Stimulated activated CD4-positive, alpha-beta T cell treated with anti-CD3 and anti-CD28 coated beads, Interleukin-1b, Interleukin-23, amount 100 ng/mL, for 24 hours (primary cell): ENCODE results near the gene SULT4A1.
A peak's percentile ranks its signal among the peaks of the same experiment; 100 is the strongest.
"Not testable (repeated sequence)": the region's sequence is repeated elsewhere in the genome, so short reads cannot be mapped to it uniquely, and the experiment has no call there.

Experiments
- DNase-seq, 4 experiments: peaks; one replicate each; pipeline ENCODE4 v3.0.0-alpha.2; 2020; ENCODE audit warnings: low read depth in 4 of 4, low spot score in 1 of 4

The SULT4A1 gene, protein sequence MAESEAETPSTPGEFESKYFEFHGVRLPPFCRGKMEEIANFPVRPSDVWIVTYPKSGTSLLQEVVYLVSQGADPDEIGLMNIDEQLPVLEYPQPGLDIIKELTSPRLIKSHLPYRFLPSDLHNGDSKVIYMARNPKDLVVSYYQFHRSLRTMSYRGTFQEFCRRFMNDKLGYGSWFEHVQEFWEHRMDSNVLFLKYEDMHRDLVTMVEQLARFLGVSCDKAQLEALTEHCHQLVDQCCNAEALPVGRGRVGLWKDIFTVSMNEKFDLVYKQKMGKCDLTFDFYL

GRCh38 chr22:43862074-43862881 lies at the start of gene SULT4A1:
SULT4A1 (minus strand) TSS chr22:43862513; CDS start chr22:43862382, 131 bp downstream.
- no peak for DNase-seq

DNA sequence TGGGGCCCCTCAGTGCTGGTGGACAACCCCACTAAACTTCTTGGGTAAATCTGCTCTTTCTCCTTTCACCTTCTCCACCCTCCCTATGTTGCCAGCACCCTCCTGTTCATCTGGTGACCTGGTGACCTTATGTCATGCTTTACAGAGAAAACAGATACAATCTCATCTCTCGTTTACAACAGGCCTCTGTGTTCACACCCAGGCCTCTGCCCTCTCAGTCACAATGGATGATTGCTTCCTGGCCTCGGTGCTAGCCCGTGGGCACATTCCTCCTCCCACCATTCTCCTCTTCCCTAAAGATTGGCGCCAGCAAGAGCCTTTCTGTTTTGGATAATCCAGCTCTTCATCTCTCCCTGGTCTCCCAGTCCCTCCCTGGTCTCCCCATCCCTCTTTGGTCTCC lies 49.0 kb upstream of the SULT4A1 start:
- DNase-seq: no peak

DNA sequence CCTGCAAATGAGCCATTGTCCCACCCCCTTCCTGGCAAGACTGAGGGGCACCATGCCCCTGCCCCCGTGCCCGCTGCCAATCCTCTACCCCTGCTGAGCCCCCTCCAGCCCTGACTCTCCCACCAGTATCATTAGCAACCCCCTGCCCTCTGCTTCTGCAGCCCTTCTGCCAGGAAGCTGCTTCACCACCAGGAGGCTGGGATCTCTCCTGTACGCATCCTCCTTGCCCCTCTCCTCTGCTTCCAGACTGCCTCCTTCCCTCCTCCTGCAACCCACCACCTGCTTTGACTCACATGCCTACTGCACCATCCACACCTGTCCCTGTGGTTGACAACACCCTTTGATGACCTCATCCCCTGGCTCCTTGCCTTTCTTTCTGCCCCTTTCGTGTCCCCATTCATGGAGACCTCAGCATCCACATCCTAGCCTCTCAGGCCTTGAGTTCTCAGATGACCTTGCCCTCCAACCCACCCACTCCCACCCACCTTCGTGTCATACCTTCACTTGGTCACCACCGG lies 47.9 kb upstream of the SULT4A1 start:
- no peak for DNase-seq

GRCh38 chr22:43909708-43910107 lies 47.4 kb upstream of the SULT4A1 start:
- no peak for DNase-seq

DNA sequence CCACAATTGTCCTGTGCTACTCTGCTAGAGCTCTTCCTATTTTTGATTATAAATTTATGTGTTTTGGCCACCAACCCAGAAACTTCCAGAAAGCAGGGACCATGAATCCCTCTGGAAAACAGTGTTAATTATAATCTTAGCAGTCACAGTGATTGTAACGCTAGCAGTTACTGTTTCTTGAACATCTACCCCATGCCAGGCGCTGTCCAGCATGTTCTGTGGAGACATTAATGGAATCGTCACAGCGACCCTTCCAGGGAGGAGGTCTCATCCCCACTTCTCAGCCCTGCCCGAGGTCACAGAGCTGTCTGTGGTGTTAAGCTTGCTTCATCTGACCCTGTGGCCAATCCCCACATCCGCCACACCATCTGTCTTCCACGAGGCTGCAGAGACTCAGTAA lies 43.4 kb upstream of the SULT4A1 start:
- no peak for DNase-seq

GRCh38 chr22:43904412-43904811 lies 42.1 kb upstream of the SULT4A1 start:
- peak in 1 of 4 experiments; percentile 16 for DNase-seq

DNA sequence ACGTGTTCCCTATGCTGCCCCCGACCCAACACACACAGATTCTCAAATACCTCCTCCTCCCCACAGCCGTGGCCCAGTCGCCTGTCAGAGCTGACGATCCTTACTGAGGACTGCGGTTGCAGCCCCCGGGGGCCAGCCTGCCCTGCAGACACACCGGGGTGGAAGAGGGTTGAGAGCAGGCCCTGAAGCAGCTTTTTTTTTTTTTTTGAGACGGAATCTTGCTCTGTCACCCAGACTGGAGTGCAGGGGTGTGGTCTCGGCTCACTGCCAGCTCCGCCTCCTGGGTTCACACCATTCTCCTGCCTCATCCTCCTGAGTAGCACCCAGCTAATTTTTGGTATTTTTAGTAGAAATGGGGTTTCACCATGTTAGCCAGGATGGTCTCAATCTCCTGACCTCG lies 40.7 kb upstream of the SULT4A1 start:
- not testable (repeated sequence) for DNase-seq

- no peak for DNase-seq
Measured at GRCh38 chr22:43901976-43902643, 39.8 kb upstream of the SULT4A1 start.

DNA sequence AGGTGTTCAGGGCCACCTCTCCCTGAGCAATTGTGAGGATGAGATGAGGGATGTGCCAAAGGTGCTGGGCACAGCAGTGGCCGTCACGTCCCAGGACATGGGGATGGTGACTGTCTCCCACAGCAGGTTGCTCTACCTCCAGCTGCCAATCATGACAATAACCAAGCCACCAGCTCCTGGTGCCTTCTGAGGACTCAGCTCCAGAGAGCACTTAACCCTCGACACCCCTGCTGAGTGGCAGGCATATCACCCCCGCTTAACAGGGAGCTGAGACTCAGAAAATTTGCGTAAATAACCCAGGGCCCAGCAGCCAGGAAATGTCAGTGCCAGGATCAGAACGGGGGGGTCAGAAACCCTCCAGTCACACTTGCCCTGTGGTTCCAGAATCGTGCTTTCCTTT lies 37.9 kb upstream of the SULT4A1 start:
- no peak for DNase-seq

DNA sequence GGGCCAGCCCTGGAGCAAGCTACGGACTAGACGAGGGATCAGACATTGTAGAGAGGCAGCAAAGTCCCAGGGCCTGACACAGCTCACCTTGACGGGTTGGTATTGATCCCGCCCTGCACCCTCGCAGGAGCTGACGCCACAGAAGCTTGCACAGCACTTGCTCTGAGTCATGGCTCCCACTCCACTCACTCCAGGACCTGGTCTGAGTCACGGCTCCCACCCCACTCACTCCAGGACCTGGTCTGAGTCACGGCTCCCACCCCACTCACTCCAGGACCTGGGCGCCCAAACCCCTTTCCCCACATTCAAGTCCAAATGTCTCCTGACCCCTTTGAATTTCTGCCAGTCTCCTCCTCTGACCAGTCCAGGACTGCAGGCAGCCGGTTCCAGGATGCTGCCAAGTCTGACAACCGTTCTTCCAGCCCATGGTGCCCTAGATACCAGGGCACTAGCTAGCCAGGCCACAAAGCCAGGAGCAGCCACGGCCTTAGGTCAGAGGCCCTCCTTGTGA lies 35.5 kb upstream of the SULT4A1 start:
- DNase-seq: no peak

DNA sequence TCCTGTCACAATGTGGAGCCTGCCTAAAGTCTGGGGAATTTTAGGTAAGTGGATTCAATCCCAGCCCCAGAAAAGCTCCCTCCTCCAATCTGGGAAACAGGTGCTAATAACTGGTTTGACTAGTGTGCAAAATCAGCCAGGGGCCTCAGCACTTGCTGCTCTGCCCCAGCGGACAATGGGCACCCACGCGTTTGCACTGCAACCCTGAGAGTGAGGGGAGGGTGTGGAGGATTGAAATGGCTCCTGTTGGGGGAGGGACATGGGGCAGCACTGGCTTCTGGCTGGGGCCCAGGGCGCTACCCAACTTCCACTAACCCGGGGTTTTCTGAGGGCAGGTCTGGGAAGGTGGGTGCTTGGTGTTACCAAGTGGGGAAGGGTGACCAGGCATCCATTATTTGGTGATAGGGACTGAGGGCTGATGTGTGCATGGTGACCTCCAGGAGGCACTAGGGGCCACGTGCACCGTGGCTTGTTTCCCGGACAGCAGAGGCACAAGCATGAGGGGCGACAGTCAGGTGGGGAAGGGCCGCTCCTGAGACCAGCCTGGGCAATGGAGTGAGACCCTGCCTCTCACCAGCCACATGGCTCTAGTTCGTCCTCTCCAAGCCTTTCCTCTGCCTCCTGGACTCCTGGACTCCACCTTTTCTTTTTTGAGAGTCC lies 33.8 kb upstream of the SULT4A1 start:
- DNase-seq: no peak

DNA sequence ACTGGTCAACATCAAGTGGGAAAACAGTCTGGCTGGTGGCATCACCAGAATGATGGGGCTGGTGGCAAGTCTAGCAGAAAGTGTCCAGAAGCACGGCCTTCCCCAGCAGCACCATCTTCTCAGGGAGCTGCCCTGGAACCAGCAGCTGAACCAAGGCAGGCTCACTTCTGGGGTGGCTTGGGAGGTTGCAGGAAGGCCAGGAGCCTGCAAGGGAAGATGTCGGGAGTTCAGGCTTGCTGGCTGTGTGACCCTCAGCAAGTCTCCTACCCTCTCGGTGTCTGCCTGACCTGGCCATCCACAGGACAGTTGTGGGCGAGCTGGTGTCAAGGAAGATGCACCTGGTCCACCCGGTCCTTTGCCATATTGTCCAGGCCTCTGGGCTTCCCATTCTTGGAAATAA lies 31.8 kb upstream of the SULT4A1 start:
- no peak for DNase-seq

DNA sequence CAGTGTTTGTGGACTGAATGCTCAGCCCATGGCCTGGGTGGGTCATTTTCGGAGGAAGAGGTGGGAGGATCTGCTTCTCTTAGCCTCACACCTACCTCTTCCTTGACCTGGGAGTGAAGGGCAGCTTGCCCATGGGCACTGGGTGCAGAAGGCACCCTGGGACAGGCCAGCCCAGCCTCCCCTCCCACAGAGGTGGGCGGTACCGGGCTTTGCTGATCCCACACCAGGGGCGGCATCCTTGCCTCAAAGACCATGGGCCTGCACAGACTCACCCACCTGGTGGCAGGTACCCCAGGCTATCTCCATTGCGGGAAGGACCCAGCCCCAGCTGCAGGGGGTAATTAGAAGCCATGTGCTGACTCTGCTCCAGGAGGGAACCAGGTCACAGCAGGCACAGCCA lies 31.0 kb upstream of the SULT4A1 start:
- DNase-seq: no peak

DNA sequence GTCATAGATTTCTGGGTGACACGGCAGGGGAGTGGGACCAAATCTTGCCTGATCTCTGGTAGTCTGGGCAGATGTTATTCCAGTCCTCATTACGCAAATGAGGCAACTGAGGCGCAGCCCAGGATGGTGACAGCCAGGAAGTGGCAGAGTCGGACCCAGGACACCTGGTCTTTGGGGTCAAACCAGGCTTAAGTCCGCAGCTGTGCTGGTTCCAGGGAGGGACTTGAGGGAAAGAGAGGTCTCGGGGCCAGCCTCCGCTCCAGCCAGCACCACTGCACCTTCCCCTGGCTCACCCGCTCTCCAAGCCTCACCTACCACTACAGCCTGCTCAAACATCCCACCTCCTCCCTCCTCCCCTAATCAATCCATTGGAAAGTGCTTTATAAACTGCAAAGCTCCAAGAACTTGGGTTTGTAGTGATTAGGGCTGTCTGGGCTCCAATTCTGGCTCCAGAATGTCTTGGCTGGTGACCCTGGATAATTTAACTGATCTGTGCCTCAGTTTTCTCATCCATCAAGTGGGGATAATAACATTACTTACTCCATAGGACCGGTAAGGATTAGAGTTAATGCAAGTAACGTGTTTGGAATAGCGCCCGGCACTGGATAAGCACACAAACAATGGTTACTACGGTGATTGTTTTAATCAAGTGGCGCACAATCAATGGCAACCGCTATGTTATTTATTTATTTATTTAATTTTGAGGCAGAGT lies 30.0 kb upstream of the SULT4A1 start:
- no peak for DNase-seq

DNA sequence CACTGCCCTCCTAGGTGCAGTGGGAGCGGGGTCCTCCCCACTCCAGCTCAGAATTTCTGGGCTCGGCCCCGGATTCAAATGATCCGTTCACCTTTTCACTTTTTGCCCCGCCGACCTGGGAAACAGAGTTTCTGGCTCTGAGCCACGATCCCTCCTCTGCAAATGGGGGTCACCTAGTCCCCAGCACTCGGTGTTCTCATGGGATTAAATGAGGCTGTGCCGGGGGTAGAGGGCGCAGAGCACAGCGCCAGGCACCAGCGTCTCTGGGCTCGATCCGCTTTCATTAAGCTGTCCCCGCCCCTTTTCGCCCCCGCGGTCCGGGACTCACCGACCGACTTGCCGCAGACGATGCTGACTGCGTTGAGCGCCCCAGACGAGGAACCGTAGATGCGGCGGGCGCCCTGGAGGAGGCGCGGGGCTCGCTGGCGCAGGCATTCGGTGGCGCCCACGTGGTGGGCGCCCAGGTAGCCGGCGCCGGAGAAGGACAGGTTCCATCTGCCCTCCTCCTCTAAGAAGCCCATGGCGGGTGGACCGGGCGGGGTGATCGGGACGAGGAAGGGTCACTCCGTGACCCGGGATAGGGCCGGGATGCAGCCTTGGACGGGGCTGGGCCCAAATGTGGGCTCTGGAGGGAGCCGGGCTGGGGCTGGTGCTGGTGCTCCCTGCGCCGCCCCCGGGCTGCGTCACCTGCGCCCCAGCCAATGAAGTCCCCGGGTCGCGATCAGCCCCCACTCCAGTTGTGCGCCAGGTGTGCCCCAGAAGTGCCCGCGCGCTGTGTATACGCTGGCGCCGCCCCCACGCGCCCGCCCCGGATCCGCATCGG lies 29.3 kb upstream of the SULT4A1 start, which contains the start of gene PNPLA5:
Gene PNPLA5 (minus strand): TSS at position 654 of the 823 bp plus-strand sequence. CDS start 133 bp downstream, at position 521.
- DNase-seq: peak in 1 of 4 experiments; percentile 21

DNA sequence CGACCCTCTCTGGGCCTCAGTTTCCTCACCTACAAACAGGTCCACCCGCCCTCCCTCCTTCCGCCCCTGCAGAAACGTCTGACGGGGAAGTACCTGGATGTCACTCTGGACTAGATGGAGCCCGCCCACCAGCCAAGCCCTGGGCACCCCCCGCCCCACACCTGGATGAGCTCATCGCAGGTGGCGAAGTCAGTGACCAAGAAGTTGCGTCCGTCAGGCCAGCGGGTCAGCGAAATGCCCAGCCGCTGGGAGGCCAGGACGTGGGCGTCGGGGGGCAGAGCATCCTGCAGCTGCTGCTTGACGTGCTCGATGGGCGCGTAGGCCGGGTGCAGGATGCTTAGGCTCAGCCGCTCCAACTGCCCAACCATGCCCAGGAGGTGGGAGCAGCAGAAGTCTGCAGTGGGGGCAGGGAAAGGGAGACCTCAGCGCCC lies 28.6 kb upstream of the SULT4A1 start:
- DNase-seq: no peak

DNA sequence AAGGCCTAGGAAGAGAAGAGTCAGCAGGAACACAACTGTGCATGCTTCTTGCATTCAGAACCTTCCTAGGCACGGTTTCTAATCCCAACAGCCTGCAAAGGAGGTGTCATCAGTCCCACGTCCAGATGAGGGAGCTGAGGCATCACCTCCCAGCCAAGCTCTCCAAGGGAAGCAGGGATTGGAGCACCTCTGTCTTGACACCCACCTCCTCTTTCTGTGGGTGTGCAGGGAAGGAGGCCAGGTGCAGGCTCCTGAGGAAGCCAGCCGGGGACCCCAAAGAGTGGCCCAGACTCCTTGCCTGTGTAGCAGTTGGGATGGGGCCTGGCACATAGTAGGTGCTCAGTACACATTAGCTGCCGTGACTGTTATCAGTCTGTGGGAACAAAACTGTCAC lies 27.5 kb upstream of the SULT4A1 start:
- no peak for DNase-seq

- DNase-seq: no peak
Measured at GRCh38 chr22:43889201-43889859, 27.0 kb upstream of the SULT4A1 start.

GRCh38 chr22:43888740-43889139 lies 26.4 kb upstream of the SULT4A1 start:
- DNase-seq: no peak
